OCI-LY1 (cell line): ENCODE results near the gene RUNX3.

Experiments used
- CTCF ChIP-seq: fragments of 200-600 bp; sonication (generic), shearing (Covaris generic); IDR thresholded peaks from 2 replicates; pipeline ENCODE4 v1.5.1; 2017; ENCODE audit warnings: mild to moderate bottlenecking, antibody characterized with exemption, low read length, moderate library complexity, mixed read lengths
- EZH2 ChIP-seq: fragments of 200-600 bp; sonication (generic), shearing (Covaris generic); IDR thresholded peaks from 2 replicates; pipeline ENCODE4 v1.8.0; 2017; ENCODE audit warnings: borderline replicate concordance, mixed run types, mild to moderate bottlenecking, antibody characterized with exemption, low read length, moderate library complexity, mixed read lengths

DNA sequence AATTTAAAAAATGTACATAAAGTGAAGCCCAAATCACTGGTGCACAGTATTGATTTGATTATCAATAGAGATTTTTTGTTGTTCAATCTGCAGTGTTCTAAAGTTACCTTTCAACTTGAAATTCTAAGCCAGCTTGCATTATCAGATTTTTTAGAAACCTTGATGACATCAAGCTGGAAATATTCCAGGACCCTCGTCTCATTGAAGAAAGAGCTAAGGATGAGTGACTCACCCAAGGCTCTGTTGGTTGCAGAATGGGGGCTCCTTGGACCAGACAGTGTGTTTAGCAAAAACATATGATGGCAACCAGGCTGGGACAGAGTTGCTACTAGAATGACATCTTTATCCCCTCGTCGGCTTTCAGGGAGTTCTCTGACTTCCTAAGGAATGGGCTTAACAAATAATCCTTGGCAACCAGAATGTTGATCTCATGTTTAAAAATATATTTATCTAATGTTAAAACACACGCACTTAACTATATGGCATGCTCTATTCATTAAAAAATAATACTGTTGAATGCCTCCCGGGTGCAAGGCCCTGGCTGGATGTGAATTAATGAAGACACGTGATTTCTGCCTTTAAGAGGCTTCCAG lies 79.7 kb downstream of the RUNX3 start:
- TF ChIP-seq CTCF (no peak), EZH2 (no peak)
